GM19463 (cell line): Measurements from ENCODE around the gene INSRR.

ENCODE experiments used
- ATAC-seq: cut with Tn5 transposase; IDR thresholded peaks from one replicate; pipeline ENCODE4 v1.9.1; 2021; ENCODE audit warnings: mild to moderate bottlenecking, moderate library complexity; ENCODE audit not compliant: unreplicated experiment

The INSRR gene

GRCh38 chr1:156853761-156854160, 5.2 kb downstream of the INSRR start:
- ATAC-seq: no peak

- ATAC-seq: no peak
These were observed 6.5 kb downstream of the INSRR start for GRCh38 chr1:156852418-156852874.

- no peak for ATAC-seq
These were observed 7.0 kb downstream of the INSRR start for GRCh38 chr1:156851779-156852417.

GRCh38 chr1:156849151-156849496, 9.8 kb downstream of the INSRR start:
- no peak for ATAC-seq

GRCh38 chr1:156848461-156849150, 10.3 kb downstream of the INSRR start:
- no peak for ATAC-seq

- ATAC-seq: no peak
These were observed 11.1 kb downstream of the INSRR start for GRCh38 chr1:156847591-156848460.

- no peak for ATAC-seq
These were observed 12.3 kb downstream of the INSRR start for GRCh38 chr1:156846643-156847042.

GRCh38 chr1:156845953-156846545, 12.9 kb downstream of the INSRR start:
- ATAC-seq: no peak

GRCh38 chr1:156845055-156845952, 13.6 kb downstream of the INSRR start:
- ATAC-seq: no peak

GRCh38 chr1:156844638-156845037, 14.3 kb downstream of the INSRR start:
- ATAC-seq: no peak

GRCh38 chr1:156844102-156844501, 14.8 kb downstream of the INSRR start:
- ATAC-seq: no peak

GRCh38 chr1:156842618-156843300, 16.2 kb downstream of the INSRR start:
- ATAC-seq: no peak

- ATAC-seq: no peak
These were observed 17.5 kb downstream of the INSRR start for GRCh38 chr1:156841295-156841855.

GRCh38 chr1:156840898-156841279, 18.0 kb downstream of the INSRR start:
- no peak for ATAC-seq

- ATAC-seq: no peak
These were observed 18.6 kb downstream of the INSRR start for GRCh38 chr1:156840186-156840897.

- no peak for ATAC-seq
These were observed 19.3 kb downstream of the INSRR start for GRCh38 chr1:156839426-156840109.

- ATAC-seq: no peak
These were observed 19.9 kb downstream of the INSRR start for GRCh38 chr1:156838972-156839371.

GRCh38 chr1:156836892-156837291, 22.0 kb downstream of the INSRR start:
- no peak for ATAC-seq
